Measurements from ENCODE around the gene KRT15.

- TF ChIP-seq RAD21 (IDR thresholded peaks at IDR 0.05; ENCODE audit: low read length) = no peak
- no peak for TF ChIP-seq JUND (IDR thresholded peaks at IDR 0.05)
- TF ChIP-seq SIN3A (IDR thresholded peaks at IDR 0.05; ENCODE audit: borderline replicate concordance, low read depth, low read length) = no peak
- TF ChIP-seq EP300 (IDR thresholded peaks at IDR 0.05; ENCODE audit: borderline replicate concordance in 1 of 2, low read depth in 1 of 2, low read length in 1 of 2) = no peak
- no peak for TF ChIP-seq CTCF (IDR thresholded peaks at IDR 0.05)
- TF ChIP-seq PBX3 (IDR thresholded peaks at IDR 0.05) = no peak
- TF ChIP-seq NFIC (IDR thresholded peaks at IDR 0.05; ENCODE audit: borderline replicate concordance) = no peak
- TF ChIP-seq USF2 (IDR thresholded peaks at IDR 0.05; ENCODE audit: borderline replicate concordance, low read depth, low read length) = no peak
- no peak for TF ChIP-seq POLR2AphosphoS5 (IDR thresholded peaks at IDR 0.05; ENCODE audit: low read depth, low read length)
- TF ChIP-seq MEF2A (IDR thresholded peaks at IDR 0.05; ENCODE audit: borderline replicate concordance, low read depth) = no peak
These were observed 1.8 kb downstream of the KRT15 start for GRCh38 chr17:41516830-41517283.

Measured in SK-N-SH (cell line).